Thyroid gland (tissue), 4 donors: ENCODE measurements around the gene RWDD4.

Source experiments
- POLR2A ChIP-seq, 2 donors: fragments of 450-650 bp; IDR thresholded peaks; one replicate each; pipeline ENCODE4 v1.6.1; 2017; ENCODE audit warnings: antibody characterized with exemption in 2 of 2, mild to moderate bottlenecking in 2 of 2, moderate library complexity in 1 of 2
- TF ChIP-seq, protein P1 (sequence below), 6 experiments: fragments of 200-600 bp in 3 of 6; fragments of 450-650 bp in 3 of 6; sonication (generic) in 3 of 6; IDR thresholded peaks; one replicate each; pipeline ENCODE4 v1.5.1; 2016 to 2019; ENCODE audit warnings: antibody characterized with exemption in 6 of 6, mild to moderate bottlenecking in 2 of 6, inconsistent platforms in 1 of 6, moderate library complexity in 1 of 6

DNA sequence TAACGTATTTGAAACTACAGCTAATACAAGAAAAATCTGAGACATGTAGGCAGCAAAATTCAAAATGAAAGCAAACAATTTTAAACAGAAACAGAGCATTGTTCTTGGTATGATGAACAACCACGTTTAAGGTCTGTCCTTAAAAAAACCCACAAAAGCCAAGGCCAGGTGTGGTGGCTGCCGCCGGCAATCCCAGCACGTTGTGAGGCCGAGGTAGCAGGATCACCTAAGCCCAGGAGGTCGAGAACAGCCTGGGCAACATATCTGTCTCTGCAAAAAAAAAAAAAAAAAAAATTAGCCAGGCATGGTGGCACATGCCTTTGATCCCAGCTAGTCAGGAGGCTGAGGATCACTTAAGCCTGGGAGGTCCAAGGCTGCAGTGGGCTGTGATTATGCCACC lies 13.7 kb downstream of the RWDD4 start:
- TF ChIP-seq, protein P1, sequence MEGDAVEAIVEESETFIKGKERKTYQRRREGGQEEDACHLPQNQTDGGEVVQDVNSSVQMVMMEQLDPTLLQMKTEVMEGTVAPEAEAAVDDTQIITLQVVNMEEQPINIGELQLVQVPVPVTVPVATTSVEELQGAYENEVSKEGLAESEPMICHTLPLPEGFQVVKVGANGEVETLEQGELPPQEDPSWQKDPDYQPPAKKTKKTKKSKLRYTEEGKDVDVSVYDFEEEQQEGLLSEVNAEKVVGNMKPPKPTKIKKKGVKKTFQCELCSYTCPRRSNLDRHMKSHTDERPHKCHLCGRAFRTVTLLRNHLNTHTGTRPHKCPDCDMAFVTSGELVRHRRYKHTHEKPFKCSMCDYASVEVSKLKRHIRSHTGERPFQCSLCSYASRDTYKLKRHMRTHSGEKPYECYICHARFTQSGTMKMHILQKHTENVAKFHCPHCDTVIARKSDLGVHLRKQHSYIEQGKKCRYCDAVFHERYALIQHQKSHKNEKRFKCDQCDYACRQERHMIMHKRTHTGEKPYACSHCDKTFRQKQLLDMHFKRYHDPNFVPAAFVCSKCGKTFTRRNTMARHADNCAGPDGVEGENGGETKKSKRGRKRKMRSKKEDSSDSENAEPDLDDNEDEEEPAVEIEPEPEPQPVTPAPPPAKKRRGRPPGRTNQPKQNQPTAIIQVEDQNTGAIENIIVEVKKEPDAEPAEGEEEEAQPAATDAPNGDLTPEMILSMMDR (IDR thresholded peaks at IDR 0.05): no peak
- TF ChIP-seq POLR2A (IDR thresholded peaks at IDR 0.05): no peak
